Adipose tissue (tissue), 3 donors: ENCODE measurements around the gene CENPM. TPM values are rescaled to one million over a fixed set of nuclear protein-coding genes. Genes with fewer than 3 reads are reported as not detected.
"Not testable (repeated sequence)": the region's sequence is repeated elsewhere in the genome, so short reads cannot be mapped to it uniquely, and the experiment has no call there.

Experiments
- H3K27ac ChIP-seq: one replicate; pipeline ENCODE4 v1.5.1; 2013; ENCODE audit warnings: low read depth, low read length
- WGBS, 3 donors: extraction: QIAGEN DNeasy Blood & Tissue Kit; methylation state at CpG; one replicate each; pipeline ENCODE4 v1.1.7; 2013; 5-methylcytosine and 5-hydroxymethylcytosine counted together
- polyA plus RNA-seq, 3 donors: library from polyadenylated mRNA; stranded (reverse); fragments of 200-250 nt; gene quantifications; one replicate each; pipeline ENCODE4 v1.2.3, GENCODE V29; 2013
- donor health status: healthy with polysubstance abuse.
- donor health status: Bipolar disorder and iron deficiency.
- donor health status: healthy.

The CENPM gene
- polyA plus RNA-seq, 3 donors: 0.74 to 3.1 (median 1.1) TPM

DNA sequence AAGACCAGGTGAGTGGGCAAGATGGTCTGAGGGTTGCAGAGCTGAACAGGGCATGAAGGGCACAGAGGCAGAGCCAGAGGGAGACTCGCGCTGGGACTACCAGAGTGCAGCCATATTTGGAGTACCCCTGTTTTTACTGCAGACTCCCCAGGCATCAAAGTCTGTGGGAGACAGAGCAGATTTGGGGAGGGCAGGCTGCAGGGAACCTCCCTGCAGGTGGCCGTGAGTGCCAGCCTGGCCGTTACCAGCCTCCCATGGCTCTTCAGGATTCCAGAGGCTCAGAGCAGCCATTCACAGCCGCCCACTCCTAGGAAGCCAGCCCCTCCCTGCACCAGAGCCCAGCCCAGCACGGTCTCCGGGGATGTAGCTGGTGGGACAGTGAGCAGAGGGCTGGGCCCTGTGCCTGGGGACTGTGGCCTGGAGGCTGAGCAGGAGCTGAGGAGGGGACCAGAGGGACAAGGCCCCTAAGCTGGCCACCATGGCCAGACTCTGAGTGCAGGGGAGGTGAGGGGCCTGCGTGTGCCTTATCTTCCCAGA lies 22.2 kb upstream of the CENPM start, which contains the start of gene SEPTIN3:
SEPTIN3 (plus strand) TSS at position 334 of the 537 bp plus-strand sequence. CDS start 2,050 bp downstream, outside the sequence.
- H3K27ac ChIP-seq: no peak within 1 kb of the TSS
- 70 to 72% (median 71%) methylated on average over 8 of the region's 8 CpGs for WGBS, 3 donors

DNA sequence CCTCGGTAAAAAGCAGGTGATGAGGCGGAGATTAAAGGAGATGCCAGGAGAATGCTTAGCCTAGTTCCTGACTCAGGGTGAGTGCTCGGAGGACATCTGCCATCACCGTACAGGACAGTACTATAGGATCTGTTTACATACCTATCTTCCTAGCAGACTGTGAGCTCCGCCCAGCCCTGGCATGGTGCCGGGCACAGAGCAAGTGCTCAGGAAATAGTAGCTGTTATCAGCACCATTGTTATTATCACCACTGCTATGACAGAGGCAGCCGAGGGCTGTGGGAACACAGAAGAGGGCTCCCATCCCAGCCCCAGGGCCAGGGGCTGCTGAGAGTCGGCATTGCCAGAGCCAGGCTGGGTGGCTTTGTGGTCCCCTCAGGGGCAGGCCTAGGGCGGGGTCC lies 21.6 kb upstream of the CENPM start:
- no peak overlapping the region for H3K27ac ChIP-seq
- 56 to 58% (median 57%) methylated on average over 9 of the region's 9 CpGs for WGBS, 3 donors

DNA sequence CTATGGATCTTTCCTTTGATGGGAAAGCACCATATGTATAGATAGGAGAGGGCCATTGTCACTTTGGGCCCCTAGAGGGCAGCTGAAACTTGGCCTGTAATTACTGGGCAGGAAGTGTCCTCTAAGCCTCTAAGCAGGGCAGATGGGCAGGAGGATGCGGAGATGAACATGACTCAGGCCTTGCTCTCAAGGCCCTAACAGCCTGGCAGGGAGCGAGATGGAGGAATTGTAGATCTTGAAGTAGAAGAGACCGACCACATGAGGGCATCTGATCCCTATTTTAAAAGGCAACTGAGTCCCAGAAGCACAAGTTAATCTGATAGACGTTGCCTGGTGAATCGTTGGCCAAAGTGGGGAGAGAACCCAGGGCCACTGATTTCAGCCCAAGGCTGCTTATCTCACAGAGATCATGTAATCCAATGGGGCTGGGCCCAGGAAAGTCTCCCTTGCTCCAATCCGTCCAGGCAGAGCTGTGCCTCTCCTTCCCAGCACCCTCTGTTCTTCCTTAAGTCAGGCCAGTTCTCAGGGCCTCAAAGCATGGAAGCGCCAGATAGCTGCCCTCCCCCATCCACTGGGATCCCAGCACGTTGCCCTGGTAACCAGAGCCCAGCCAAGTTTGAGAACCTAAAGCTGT lies 19.8 kb upstream of the CENPM start:
- 34 to 51% (median 41%) methylated on average over 8 of the region's 8 CpGs for WGBS, 3 donors
- H3K27ac ChIP-seq: no peak overlapping the region

DNA sequence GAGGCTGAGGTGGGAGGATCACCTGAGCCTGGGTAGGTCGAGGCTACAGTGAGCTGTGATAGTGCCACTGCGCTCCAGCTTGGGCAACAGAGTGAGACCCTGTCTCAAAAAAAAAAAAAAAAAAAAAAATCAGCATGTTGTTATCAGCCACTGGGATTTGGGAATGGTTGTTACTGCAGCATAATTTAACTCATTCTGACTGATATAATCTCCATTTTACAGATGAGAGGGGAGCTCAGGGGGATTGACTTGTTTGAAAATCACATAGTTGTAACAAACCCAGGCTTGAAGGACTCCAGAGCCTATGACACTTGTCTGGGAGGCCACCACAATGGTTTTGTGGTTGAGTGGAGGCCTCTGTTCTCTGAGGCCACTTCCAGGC lies 19.3 kb upstream of the CENPM start:
- WGBS, 3 donors: 96 to 100% (median 96%) methylated on average over 2 of the region's 2 CpGs

DNA sequence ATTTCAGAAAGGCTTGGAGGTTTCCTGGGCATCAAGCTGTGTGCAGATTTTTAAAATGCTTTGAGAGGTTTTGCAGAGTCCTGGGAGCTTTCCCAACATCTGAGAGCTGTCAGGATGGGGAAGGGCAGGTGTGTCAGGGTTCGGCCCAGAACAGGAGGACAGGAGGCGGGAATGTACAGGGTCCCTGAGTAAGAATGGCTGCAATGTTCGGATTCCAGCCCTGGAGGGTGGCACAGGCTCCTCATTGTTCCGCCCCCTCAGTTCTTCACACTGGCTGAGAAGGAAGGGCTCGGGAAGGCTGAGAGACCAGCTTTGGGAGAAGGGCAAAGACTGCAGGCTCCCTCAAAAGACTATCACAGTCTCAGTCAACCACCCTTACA lies 17.1 kb upstream of the CENPM start:
- no peak overlapping the region for H3K27ac ChIP-seq
- WGBS, 3 donors: 73 to 88% (median 74%) methylated on average over 5 of the region's 5 CpGs

More for the DNA sequence above, 19.3 kb upstream of the CENPM start:
- no peak overlapping the region for H3K27ac ChIP-seq

DNA sequence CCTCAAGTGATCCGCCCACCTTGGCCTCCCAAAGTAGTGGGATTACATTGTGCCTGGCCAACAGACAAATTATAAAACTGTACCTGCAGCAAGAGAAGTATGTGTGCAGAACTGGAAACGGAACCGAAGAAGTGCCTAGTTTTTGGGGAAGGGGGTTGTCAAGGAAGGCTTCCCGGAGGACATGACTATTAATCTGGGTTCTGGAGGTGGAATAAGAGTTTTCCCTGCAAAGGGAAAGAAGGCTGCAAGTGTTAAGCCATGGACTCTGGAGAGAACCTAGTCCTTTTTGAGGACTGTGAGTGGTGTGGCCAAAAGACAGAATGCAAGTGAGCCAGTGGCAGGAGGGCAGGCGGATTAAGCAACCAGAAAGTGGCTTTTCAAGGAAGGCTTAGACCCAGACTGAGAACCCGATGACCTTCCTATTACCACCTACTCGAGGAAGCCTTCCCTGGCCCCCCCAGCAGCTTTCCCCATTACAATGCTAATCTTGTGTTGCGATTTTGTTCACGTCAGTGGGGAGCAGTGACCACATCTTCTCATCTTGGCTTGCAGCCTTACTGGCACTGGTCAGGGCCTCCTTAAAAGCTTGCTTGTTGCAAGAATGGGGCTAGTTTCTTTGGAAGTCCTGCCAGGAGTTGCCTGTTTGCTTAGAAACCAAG lies 16.6 kb upstream of the CENPM start:
- 65 to 69% (median 66%) methylated on average over 9 of the region's 9 CpGs for WGBS, 3 donors
- H3K27ac ChIP-seq: no peak overlapping the region

DNA sequence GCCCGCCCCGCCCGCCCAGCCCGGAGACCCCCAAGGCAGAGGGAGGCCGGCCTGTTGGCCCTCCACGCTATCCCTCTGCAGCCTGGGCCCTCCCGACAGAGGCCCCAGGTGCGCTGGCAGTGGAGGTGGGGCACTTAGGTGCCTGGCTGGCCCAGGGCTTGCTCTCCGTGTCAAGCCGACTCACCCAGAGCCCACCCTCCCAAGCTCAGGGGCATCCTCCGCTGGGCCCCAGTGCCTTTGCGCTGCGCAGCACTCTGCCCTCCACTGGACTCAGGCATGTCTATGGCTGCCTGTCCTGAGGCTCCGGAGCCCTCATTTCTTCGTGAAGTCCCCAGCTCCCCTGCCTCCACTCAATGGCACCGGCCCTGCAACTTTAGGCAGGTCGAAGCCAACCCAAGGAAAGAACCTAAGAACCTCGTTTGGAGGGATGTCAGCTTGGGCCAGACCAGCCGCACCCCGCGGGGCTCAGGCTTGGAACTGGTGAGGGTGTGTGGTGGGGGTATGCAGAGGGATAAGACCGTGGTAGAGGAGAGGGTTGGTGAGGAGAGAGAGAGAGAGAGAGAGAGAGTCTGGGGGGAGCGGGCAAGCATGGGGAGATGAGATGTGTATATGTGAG lies 11.1 kb upstream of the CENPM start:
- 45 to 68% (median 55%) methylated on average over 16 to 23 of the region's 23 CpGs for WGBS, 3 donors
- H3K27ac ChIP-seq: no peak overlapping the region

DNA sequence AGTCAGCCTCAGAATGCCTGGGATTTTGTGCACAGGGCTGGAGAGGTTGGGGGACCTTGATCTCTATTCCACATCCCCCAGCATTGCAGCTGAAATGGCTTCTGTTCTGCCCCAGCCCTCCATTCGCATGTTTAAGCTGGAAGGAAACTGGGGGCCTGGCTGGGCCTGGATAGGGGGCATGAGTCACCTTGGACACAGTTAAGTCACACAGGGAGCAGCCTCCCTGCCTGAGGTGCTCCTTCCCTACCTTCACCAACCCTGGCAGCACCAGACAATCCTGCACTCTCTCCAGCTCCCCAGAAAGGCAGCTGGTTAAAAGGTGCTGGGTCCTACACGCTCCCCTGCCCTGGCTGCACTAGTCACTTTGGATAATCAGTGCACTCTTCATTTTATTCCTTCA lies 5.8 kb upstream of the CENPM start:
- 88 to 91% (median 90%) methylated on average over 2 of the region's 2 CpGs for whole genome bisulfite sequencing, 3 donors
- H3K27ac ChIP-seq: no peak overlapping the region

DNA sequence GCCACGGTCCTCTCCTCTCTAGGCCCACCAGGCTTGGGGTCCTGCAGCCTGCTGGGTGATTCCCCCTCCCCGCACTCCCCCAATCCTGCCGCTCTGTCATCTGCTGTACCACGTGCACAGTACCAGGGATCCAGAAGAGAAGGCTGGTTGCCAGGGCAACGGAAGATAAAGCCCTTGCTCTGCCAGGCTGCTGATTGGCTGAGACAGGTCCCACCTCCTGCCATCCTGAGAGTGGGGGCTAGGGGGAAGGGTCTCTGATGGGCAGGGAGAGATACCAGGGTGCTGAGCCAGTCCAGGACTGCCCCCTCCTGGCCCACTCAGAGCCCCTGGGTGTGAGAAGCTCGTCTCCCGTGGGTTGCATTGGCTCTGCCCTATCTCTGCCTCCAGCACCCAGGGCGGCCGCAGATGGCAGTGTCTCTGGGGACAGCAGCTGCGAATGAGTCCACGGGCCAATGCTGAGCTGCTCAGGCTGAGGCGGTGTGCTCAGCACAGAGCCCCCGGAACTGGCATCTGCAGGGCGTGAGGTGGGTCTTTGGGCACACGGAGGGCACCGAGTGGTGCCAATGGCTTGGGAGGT lies 5.0 kb upstream of the CENPM start, which contains the start of gene SMIM45:
SMIM45 (plus strand) TSS at position 253 of the 577 bp plus-strand sequence.
- 49 to 72% (median 72%) methylated on average over 15 to 16 of the region's 16 CpGs for WGBS, 3 donors
- H3K27ac ChIP-seq: no peak within 1 kb of the TSS

DNA sequence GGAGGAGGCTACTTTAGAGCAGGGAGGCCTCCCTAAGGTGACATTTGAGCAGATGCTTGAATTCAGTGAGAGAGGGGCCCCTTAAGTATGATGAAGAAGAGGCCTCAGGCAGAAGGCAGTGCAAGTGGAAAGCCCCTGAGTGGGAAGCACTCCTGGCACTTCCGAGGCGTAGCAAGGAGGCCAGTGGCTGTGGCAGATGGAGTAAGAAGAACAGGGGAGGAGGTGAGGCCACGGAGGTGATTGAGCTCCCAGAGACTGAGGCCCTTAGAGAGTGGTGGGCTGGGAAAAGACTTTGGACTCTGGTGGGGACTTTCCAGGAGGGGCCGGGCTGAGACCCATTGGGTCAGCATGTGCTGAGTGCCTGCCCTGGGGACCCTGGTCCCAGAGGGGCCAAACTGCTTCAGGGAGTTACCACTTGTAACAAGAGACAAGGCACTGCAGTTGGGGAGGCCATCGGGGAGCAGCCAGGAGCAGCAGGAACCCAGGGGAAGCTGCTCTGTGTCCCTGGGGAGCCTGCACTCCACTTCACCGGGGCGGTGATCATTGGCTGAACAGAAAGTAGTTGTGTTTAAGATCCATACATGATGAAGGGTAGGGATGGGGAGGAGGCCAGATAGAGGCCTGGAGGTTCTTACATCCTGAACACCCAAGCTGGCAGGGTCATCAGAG lies 2.5 kb upstream of the CENPM start:
- H3K27ac ChIP-seq: no peak overlapping the region
- 88 to 92% (median 90%) methylated on average over 7 of the region's 7 CpGs for WGBS, 3 donors

DNA sequence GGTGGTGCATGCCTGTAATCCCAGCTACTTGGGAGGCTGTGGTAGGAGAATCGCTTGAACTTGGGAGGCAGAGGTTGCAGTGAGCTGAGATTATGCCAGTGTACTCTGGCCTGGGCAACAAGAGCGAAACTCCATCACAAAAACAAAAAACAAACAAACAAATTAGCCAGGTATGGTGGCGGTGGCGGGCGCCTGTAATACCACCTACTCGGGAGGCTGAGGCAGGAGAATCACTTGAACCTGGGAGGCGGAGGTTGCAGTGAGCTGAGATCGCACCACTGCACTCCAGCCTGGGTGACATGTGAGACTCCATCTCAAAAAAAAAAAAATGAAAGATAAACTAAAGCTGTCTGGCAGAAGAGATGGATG lies 2.0 kb upstream of the CENPM start:
- not testable (repeated sequence) for H3K27ac ChIP-seq
- WGBS, 3 donors: 83 to 94% (median 84%) methylated on average over 8 of the region's 8 CpGs

DNA sequence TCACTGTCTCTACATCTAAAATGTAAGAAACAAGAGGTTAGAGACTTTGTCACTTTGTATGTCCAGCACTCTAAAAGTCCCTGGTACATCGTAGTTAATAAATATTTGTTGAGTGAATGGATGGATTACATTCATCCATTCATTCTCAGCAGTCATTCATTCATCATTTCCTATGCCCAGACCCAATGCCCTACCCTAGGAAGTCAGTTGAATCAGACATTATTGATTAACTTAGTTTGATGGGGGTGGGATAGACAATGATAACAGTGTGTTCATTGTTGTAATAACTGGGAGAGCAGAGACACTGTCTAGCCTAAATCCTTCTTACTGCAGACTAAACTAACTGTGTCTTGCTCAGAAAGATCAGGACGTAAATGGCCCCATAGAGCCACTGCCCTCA lies 1.2 kb upstream of the CENPM start:
- WGBS, 3 donors: 86 to 95% (median 91%) methylated on average over 2 of the region's 2 CpGs
- no peak overlapping the region for H3K27ac ChIP-seq

DNA sequence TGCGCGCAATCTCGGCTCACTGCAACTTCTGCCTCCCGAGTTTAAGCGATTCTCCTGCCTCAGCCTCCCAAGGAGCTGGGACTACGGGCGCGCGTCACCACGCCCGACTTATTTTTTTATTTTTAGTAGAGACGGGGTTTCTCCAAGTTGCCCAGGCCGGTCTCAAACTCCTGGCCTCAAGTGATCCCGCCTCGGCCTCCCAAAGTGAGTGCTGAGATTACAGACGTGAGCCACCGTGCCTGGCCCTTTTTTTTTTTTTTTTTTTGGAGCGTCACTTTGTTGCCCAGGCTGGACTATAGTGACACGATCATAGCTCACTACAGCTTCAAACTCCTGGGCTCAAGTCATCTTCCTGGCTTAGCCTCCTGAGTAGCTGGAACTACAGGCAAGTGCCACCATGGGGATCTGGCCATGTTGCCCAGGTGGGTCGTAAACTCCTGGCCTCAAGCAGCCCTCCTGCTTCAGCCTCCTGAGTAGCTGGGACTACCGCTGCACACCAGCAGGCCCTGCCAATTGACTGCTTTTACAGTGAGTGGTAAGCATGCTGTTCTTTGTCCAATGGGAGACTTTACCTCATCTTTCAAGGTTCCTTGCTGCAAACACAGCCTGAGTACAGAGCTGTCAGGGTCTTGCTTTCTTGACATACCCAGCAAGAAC lies 600 bp upstream of the CENPM start:
- 72 to 77% (median 72%) methylated on average over 19 to 21 of the region's 21 CpGs for WGBS, 3 donors
- H3K27ac ChIP-seq: no peak overlapping the region

DNA sequence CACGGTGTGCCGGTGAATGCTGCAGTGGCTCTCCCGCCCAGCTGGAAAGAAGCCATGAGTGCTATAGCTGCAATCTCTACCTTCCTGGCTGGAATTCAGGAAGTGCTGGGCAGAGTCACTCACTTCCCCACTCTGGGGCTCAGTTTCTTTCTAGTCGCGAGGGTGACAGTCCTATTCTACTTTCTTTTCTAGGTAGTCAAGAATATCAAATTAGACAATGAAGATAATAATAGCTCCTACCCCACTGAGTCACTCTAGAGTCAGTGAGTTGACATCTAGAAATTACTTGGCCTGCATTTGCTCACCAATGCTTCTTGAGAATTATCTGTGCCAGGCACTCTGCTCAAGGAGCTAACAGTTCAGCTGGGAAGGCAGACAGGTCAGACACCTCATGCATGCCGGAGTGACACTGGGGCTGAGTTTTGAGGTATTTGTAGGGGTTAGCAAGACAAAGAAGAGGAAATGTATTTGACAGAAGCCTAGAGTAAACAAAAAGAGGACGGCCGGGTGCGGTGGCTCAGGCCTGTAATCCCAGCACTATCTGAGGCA lies 3.2 kb downstream of the CENPM start:
- H3K27ac ChIP-seq: no peak overlapping the region
- WGBS, 3 donors: 58 to 70% (median 65%) methylated on average over 9 of the region's 9 CpGs

DNA sequence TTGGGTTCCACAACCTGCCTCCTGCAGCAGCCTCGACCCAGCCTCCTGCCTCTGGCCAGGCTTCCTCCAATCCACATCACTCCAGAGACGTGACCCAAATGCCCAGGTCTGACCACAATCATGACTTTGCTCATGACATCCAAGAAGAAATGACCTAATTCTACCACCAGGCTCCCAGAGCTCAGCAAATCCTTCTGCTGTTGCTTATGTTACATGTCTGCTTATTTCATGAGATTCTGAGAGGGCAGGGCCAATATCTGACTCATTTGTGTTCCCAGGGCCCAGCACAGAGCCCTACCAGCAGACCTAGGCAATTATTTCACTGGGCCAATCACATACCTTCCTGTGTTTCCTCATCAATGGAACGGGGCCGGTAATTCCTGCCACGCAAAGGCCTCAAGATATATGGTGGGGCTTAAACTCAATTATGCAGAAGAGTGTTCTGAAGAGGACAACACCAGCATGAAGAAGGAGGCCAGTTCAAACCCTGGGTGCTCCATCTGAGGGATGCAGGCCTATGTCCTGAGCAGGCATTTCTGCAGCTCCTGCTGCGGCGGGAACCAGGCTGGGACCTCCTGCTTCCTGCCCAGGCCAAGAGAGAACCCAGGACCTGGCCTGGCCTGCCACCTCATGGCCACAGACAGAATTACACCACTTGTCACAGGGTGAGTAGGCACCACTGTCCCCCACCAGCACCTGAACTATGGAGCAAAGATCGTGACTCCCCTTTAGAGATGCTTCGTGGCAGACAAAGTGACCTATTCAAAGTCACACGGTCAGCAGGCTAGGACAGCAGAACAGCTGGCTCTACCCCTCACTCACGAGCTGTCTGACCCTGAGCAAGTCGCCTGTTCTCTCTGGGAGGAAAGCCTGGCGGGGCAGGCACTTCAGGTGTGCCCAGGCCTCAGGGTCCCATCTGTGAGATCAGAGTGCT lies 5.9 kb downstream of the CENPM start:
- 37 to 54% (median 42%) methylated on average over 13 of the region's 13 CpGs for WGBS, 3 donors
- H3K27ac ChIP-seq: no peak overlapping the region

DNA sequence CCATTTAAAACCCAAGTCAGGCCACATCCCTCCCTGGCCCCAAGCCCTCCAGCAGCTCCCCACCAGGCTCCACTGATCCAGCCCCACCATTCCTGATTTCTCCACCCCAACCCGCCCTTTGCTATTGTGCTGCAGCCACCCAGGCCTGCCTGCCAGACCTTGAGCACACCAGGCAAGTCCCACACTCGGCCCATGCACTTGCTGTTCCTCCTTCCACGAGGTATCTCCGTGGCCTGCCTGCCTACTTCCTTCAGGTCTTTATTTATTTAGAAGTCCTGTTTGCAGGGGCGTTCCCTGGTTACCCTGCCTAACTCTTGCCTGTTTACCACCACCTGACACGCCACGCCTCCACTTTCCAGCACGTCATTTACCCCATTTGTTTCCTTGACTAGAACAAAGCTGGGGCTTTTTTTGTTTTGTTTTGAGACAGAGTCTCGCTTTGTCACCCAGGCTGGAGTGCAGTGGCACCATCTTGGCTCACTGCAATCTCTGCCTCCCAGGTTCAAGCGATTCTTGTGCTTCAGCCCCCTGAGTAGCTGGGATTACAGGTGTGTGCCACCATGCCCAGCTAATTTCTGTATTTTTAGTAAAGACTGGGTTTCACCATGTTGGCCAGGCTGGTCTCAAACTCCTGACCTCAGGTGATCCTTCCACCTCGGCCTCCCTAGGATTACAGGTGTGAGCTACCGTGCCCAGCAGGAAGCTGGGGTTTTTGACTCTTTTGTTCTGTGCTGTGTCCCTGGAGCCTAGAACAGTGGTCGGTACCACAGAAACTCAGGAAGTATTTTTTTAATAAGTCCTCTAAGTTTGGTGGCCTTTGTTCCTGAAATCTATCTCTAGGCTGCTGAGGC lies 6.7 kb downstream of the CENPM start:
- 79 to 82% (median 82%) methylated on average over 13 of the region's 13 CpGs for WGBS, 3 donors
- no peak overlapping the region for H3K27ac ChIP-seq
